IPS DF 6.9 (cell line): ENCODE results near the gene KSR1.
A peak's percentile ranks its signal among the peaks of the same experiment; 100 is the strongest.

Source experiments
- DNase-seq: peaks from one replicate; pipeline ENCODE4 v3.0.0-alpha.2; 2013; ENCODE audit warnings: low read depth, low spot score
- H3K27ac ChIP-seq: one replicate; pipeline ENCODE4 v1.5.1; 2013; ENCODE audit warnings: low read length, control low read depth
- H3K27me3 ChIP-seq: 2 replicates; pipeline ENCODE4 v1.6.1; 2013; ENCODE audit warnings: mild to moderate bottlenecking, low read length; ENCODE audit not compliant: control insufficient read depth, insufficient read depth
- H3K36me3 ChIP-seq: 2 replicates; pipeline ENCODE4 v1.6.1; 2013; ENCODE audit warnings: low read length; ENCODE audit not compliant: control insufficient read depth, insufficient read depth
- H3K4me1 ChIP-seq: 2 replicates; pipeline ENCODE4 v1.6.1; 2013; ENCODE audit warnings: low read length; ENCODE audit not compliant: control insufficient read depth, insufficient read depth
- H3K4me3 ChIP-seq: 2 replicates; pipeline ENCODE4 v1.5.1; 2013; ENCODE audit warnings: mild to moderate bottlenecking, low read length
- H3K9me3 ChIP-seq: 2 replicates; pipeline ENCODE4 v1.6.1; 2013; ENCODE audit warnings: low read length, inconsistent platforms; ENCODE audit not compliant: control insufficient read depth, insufficient read depth
- WGBS: extraction: QIAGEN DNeasy Blood & Tissue Kit; methylation state at CpG from one replicate; pipeline ENCODE4 v1.1.7; 2013; ENCODE audit warnings: mixed read lengths, missing lambda C conversion rate; ENCODE audit not compliant: insufficient read length, insufficient coverage; 5-methylcytosine and 5-hydroxymethylcytosine counted together

The KSR1 gene

DNA sequence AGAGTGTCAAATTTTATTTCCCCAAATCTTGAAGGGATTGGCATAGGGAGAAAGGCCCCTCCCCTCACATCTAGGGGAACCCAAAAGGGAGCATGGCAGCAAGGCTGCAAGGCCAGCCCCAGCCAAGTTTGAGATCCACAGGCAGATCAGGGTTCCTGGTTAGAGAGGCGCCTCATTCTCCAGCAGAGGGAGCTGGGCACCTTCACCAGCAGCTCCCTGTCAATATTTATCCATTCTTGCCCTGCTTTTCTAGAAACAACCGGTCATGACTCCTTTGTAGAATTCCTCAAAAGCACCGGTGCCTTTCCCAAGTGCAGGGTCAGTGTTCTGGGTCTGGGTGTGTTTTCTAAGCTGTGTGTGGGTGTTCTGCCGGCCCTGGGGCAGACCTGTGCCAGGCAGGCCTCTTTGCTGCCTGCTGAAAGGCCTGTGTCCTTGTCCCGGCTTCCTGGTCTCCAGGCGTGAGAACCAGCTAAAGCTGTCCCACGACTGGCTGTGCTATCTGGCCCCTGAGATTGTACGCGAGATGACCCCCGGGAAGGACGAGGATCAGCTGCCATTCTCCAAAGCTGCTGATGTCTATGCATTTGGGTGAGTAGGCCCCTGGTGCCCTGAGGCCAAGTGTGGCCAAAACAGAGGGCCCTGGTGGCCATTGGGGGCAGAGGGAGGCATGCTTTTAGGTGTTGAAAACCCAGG lies 153.5 kb downstream of the KSR1 start:
- Histone ChIP-seq H3K36me3 (peaks cover 9% of the 10 kb centered on the region), H3K4me3 (no peak overlapping the region), H3K27ac (no peak overlapping the region), H3K9me3 (no peaks in the 10 kb centered on the region), H3K27me3 (no peaks in the 10 kb centered on the region), H3K4me1 (no peaks in the 10 kb centered on the region)
- WGBS: no CpG with 5 or more reads among the region's 11 CpGs
- peak; percentile 2 for DNase-seq

GRCh38 chr17:27610304-27610677 lies 154.0 kb downstream of the KSR1 start:
- Histone ChIP-seq H3K4me3 (no peak overlapping the region), H3K36me3 (peaks cover 6% of the 10 kb centered on the region), H3K27me3 (no peaks in the 10 kb centered on the region), H3K9me3 (no peaks in the 10 kb centered on the region), H3K27ac (no peak overlapping the region), H3K4me1 (no peaks in the 10 kb centered on the region)
- DNase-seq: no peak
- WGBS: no CpG with 5 or more reads among the region's 4 CpGs

DNA sequence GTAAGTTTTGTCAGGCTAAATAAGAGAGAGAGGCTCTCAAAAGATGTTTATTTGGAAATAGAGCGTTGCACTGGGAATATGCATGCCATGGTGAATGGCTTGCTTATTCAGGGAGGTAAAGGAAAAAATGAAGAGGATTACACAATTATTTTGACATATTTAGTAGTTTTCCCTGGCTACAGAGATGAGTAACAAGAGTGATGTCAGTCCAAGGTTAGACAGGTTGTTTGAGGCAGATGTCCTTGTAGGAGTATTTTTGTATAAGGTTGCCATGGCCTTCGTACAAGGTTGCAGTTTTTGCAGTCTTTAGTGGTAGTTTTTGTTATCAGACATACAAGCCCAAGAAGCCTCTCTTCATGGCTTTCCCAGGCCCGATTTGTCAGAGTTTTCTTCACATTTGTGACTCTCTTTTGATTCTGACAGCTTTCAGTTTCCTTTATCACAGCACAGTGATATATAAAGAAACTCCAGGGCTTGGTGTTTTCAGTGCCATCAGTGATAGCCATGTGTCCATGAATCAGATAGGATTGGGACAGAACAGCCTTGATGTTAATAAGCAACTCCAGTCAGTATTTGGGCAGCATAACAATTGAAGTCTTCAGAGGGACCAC lies 156.0 kb downstream of the KSR1 start:
- H3K36me3 ChIP-seq: 0 out of 2 replicates have a peak, but pooled peaks cover 4% of the 10 kb centered on the region
- no peak overlapping the region for H3K27ac ChIP-seq
- no peak overlapping the region for H3K4me3 ChIP-seq
- no peak for DNase-seq
- no peaks in the 10 kb centered on the region for H3K27me3 ChIP-seq
- no peaks in the 10 kb centered on the region for H3K4me1 ChIP-seq
- H3K9me3 ChIP-seq: no peaks in the 10 kb centered on the region
- no CpG with 5 or more reads among the region's 3 CpGs for WGBS

DNA sequence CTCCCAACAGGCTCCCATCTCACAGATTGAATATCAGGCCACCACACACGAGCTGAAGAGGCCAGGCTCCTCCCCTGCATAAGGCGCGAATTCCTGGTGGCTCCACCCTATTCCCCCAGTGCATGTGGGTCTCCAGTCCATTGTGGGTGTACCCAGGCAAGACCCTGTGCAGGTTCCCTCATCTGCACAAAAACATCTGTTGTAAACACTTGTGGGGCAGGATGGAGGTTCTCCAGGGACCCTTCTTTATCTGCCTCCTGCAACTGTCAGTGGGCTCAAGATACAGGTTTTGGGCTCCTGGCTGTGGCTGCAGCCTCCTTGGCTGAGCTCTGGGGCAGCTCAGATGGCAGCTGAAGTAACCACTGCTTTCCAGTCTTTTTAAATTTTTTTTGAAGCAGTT lies 157.2 kb downstream of the KSR1 start:
- WGBS: no CpG with 5 or more reads among the region's 3 CpGs
- no peaks in the 10 kb centered on the region for H3K9me3 ChIP-seq
- no peaks in the 10 kb centered on the region for H3K4me1 ChIP-seq
- H3K4me3 ChIP-seq: no peak overlapping the region
- peaks cover 8% of the 10 kb centered on the region; the same call in 1 of the 2 replicates for H3K36me3 ChIP-seq
- DNase-seq: no peak
- H3K27me3 ChIP-seq: no peaks in the 10 kb centered on the region
- H3K27ac ChIP-seq: no peak overlapping the region

- Histone ChIP-seq H3K36me3 (peaks cover 6% of the 10 kb centered on the region), H3K27ac (no peak overlapping the region), H3K4me1 (no peaks in the 10 kb centered on the region), H3K27me3 (no peaks in the 10 kb centered on the region), H3K9me3 (no peaks in the 10 kb centered on the region), H3K4me3 (no peak overlapping the region)
- no peak for DNase-seq
- WGBS: no CpG with 5 or more reads among the region's 1 CpG
Measured at GRCh38 chr17:27615121-27615520, 158.9 kb downstream of the KSR1 start.

DNA sequence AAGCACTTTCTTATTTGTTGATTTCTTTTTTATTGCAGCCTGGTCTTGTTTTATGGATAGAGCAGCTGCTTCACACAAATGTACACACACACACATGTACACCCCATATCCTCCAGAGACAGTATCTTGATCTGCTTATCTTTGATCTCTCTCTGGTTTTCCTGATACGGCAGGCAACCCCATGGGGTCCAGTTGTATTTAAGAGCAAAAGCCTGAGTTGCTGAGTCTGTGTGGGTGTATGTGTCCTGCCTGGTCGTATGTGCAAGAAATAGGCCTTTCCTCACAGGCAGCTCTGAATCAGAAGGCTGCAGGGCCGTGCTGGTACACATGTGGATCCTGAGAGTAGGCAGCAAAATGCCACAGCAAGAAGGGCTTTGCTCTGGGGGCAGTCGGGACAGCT lies 160.2 kb downstream of the KSR1 start:
- DNase-seq: no peak
- no CpG with 5 or more reads among the region's 4 CpGs for WGBS
- H3K27ac ChIP-seq: no peak overlapping the region
- H3K36me3 ChIP-seq: peaks cover 8% of the 10 kb centered on the region
- no peaks in the 10 kb centered on the region for H3K27me3 ChIP-seq
- H3K4me3 ChIP-seq: no peak overlapping the region
- no peaks in the 10 kb centered on the region for H3K4me1 ChIP-seq
- no peaks in the 10 kb centered on the region for H3K9me3 ChIP-seq

DNA sequence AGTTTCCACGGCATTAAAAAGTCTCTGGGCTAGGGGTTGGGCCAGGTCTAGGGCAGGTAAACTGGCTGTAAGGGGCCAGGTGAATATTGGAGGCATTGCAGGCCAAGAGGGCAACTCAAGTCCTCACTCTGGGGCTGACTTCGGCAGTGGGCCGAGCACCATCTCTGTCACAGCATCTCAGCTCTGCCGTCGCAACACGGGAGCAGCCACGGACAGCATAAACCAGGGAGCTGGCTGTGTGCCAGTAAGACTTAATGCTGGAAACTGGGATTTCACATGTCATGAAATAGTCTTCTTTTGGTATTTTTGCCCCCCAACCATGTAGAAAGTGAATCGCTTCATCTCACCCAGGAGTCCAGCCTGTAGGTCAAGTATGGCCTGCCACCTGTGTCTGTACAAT lies 162.2 kb downstream of the KSR1 start:
- no CpG with 5 or more reads among the region's 8 CpGs for WGBS
- H3K36me3 ChIP-seq: peaks cover 8% of the 10 kb centered on the region
- H3K9me3 ChIP-seq: no peaks in the 10 kb centered on the region
- DNase-seq: no peak
- H3K4me3 ChIP-seq: no peak overlapping the region
- no peaks in the 10 kb centered on the region for H3K27me3 ChIP-seq
- H3K4me1 ChIP-seq: no peaks in the 10 kb centered on the region
- no peak overlapping the region for H3K27ac ChIP-seq

DNA sequence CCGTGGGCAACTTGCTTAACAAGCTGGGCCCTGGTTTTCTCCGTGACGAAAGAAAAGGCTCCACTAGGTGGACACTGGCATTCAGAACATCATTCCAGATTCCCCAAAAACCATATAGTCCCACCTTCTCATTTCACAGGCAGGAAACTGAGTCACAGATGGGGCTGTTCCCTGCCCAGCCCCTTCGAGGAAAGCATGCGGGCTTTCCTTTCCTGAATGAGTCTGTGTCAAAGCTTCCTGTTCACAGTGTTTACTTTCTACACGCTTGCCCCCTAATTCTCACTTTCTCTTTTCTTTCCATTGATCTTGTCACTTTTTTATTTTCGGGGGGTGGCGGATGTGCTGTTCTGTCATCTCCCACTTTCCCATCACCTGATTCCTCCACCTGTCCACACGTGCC lies 164.5 kb downstream of the KSR1 start:
- H3K27ac ChIP-seq: no peak overlapping the region
- no peaks in the 10 kb centered on the region for H3K27me3 ChIP-seq
- WGBS: no CpG with 5 or more reads among the region's 9 CpGs
- H3K4me3 ChIP-seq: no peak overlapping the region
- DNase-seq: no peak
- no peaks in the 10 kb centered on the region for H3K9me3 ChIP-seq
- H3K36me3 ChIP-seq: peaks cover 8% of the 10 kb centered on the region
- no peaks in the 10 kb centered on the region for H3K4me1 ChIP-seq

GRCh38 chr17:27621536-27621935 lies 165.3 kb downstream of the KSR1 start:
- Histone ChIP-seq H3K27me3 (no peaks in the 10 kb centered on the region), H3K4me1 (no peaks in the 10 kb centered on the region), H3K4me3 (no peak overlapping the region), H3K27ac (no peak overlapping the region), H3K36me3 (peaks cover 8% of the 10 kb centered on the region), H3K9me3 (no peaks in the 10 kb centered on the region)
- no peak for DNase-seq
- WGBS: no CpG with 5 or more reads among the region's 4 CpGs

- H3K9me3 ChIP-seq: no peaks in the 10 kb centered on the region
- no peaks in the 10 kb centered on the region for H3K4me1 ChIP-seq
- H3K36me3 ChIP-seq: peaks cover 8% of the 10 kb centered on the region
- no peaks in the 10 kb centered on the region for H3K27me3 ChIP-seq
- WGBS: no CpG with 5 or more reads among the region's 10 CpGs
- DNase-seq: no peak
- no peak overlapping the region for H3K4me3 ChIP-seq
- H3K27ac ChIP-seq: no peak overlapping the region
Measured at GRCh38 chr17:27621942-27622559, 165.8 kb downstream of the KSR1 start.
